ENCODE measurements around the gene COL5A1. TPM values are rescaled to one million over a fixed set of nuclear protein-coding genes. Genes with fewer than 3 reads are reported as not detected.
A peak's percentile ranks its signal among the peaks of the same experiment; 100 is the strongest.

Gene COL5A1
- total RNA-seq, 1 donor from 2014 or later, result 1,552 TPM

DNA sequence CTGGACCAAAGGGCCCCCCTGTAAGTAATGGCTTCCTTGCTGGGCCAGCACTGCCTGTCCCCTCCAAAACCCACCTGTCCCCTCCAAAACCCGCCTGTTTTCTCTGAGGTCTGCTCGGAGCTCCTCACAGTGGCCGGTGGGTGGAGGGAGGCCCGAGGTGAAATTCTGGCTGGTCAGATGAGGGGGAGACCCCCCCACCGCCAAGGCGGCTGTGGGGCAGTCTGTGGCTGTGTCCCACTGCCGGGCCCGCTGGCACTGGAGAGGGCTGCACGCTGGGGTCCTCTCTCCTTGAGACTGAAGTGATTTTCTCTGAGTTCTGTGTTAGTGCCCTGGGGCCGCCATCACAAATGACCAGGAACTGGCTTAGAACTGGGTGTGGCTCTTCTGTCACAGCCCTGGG lies 155.3 kb downstream of the COL5A1 start:
- Mint-ChIP-seq H3K9me3 (ENCODE audit: unreplicated experiment) (no peaks in the 10 kb centered on the region), H3K27me3 (ENCODE audit: unreplicated experiment) (no peaks in the 10 kb centered on the region), H3K36me3 (ENCODE audit: unreplicated experiment) (peaks cover 49% of the 10 kb centered on the region), H3K27ac (ENCODE audit: unreplicated experiment) (no peak overlapping the region), H3K4me1 (ENCODE audit: unreplicated experiment) (peaks cover 41% of the 10 kb centered on the region), H3K4me3 (ENCODE audit: unreplicated experiment) (no peak overlapping the region)
- TF ChIP-seq, protein P1, sequence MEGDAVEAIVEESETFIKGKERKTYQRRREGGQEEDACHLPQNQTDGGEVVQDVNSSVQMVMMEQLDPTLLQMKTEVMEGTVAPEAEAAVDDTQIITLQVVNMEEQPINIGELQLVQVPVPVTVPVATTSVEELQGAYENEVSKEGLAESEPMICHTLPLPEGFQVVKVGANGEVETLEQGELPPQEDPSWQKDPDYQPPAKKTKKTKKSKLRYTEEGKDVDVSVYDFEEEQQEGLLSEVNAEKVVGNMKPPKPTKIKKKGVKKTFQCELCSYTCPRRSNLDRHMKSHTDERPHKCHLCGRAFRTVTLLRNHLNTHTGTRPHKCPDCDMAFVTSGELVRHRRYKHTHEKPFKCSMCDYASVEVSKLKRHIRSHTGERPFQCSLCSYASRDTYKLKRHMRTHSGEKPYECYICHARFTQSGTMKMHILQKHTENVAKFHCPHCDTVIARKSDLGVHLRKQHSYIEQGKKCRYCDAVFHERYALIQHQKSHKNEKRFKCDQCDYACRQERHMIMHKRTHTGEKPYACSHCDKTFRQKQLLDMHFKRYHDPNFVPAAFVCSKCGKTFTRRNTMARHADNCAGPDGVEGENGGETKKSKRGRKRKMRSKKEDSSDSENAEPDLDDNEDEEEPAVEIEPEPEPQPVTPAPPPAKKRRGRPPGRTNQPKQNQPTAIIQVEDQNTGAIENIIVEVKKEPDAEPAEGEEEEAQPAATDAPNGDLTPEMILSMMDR (IDR thresholded peaks at IDR 0.05), result no peak
- no peak for DNase-seq (ENCODE audit: extremely low spot score, unreplicated experiment)

DNA sequence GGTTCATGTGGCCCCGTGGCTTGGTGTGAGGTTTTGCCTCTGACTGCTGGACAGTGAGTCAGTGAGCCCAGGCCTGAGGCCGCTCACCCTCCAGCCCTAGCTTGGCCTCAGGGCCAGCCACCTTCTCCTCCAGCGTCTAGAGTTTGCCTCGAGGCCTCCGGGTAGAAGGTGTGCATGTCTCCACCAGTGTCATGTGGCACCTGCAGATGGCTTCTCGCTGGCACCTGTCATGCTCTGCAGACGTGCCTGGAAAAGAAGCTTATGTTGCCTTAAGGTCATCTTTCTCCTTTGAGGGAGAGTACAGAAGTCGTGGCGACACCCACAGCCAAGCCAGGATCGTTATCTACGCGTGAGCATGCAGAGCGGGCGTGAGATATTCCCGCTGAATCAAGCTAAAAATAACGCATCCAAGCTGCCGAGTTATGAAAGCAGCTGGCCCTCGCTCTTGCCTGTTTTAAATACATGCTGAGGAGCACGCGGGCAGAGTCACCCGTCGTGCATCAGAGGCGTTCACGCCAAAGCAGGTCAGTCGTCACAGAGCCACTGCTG lies 159.3 kb downstream of the COL5A1 start:
- Mint-ChIP-seq H3K27ac (ENCODE audit: unreplicated experiment) (no peak overlapping the region), H3K36me3 (ENCODE audit: unreplicated experiment) (peaks cover 50% of the 10 kb centered on the region), H3K4me1 (ENCODE audit: unreplicated experiment) (peaks cover 10% of the 10 kb centered on the region), H3K4me3 (ENCODE audit: unreplicated experiment) (no peak overlapping the region), H3K9me3 (ENCODE audit: unreplicated experiment) (no peaks in the 10 kb centered on the region), H3K27me3 (ENCODE audit: unreplicated experiment) (no peaks in the 10 kb centered on the region)
- no peak for DNase-seq (ENCODE audit: extremely low spot score, unreplicated experiment)
- TF ChIP-seq, protein P1 (IDR thresholded peaks at IDR 0.05), result no peak

DNA sequence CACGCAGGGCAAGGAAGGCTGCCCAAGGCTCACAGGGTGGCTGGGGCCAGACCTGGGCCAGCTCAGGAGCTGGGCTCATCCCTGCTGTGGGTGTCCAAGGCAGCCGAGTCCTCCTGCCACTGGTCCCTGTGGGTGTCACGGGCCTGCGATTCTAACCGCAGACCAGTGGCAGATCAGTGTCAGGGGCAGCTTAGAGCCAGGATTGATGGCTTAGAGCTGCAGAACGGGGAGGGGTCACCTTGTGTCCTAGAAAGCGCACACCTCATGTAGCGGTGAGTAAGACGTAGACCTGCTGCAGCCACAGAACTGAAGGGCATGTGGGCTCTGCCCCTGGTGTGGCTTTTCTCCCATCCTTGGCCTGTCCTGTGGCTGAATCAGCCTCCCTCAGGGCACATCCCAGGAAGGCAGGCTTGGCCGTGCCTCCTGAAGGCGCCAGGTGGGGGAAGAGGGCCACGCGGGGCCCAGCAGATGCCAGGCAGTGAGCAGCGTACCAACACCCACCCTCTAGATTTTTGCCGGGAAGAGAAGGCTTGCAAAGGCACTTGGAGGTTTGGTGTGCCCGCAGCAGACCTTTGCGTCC lies 160.7 kb downstream of the COL5A1 start:
- peaks cover 43% of the 10 kb centered on the region for H3K36me3 Mint-ChIP-seq (ENCODE audit: unreplicated experiment)
- no peaks in the 10 kb centered on the region for H3K9me3 Mint-ChIP-seq (ENCODE audit: unreplicated experiment)
- no peaks in the 10 kb centered on the region for H3K27me3 Mint-ChIP-seq (ENCODE audit: unreplicated experiment)
- H3K4me3 Mint-ChIP-seq (ENCODE audit: unreplicated experiment), result no peak overlapping the region
- H3K27ac Mint-ChIP-seq (ENCODE audit: unreplicated experiment), result no peak overlapping the region
- DNase-seq (ENCODE audit: extremely low spot score, unreplicated experiment), result no peak
- peaks cover 9% of the 10 kb centered on the region for H3K4me1 Mint-ChIP-seq (ENCODE audit: unreplicated experiment)
- TF ChIP-seq, protein P1 (IDR thresholded peaks at IDR 0.05), result no peak

DNA sequence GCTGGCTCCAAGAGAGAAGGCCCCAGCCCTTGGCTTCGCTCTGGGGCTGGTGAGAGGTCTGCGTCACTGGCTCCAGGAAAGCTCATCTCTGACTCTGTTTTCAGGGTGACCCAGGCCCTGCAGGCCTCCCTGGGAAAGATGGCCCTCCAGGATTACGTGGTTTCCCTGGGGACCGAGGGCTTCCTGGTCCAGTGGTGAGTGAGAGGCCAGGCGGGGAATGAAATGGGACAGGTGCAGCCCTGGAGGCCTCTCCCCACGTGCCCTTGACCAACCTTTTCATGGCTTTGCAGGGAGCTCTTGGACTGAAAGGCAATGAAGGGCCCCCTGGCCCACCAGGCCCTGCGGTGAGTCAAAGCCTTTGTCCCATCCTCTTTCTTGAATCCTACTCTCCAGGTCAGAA lies 163.3 kb downstream of the COL5A1 start:
- peaks cover 48% of the 10 kb centered on the region for H3K36me3 Mint-ChIP-seq (ENCODE audit: unreplicated experiment)
- DNase-seq (ENCODE audit: extremely low spot score, unreplicated experiment), result no peak
- no peak overlapping the region for H3K27ac Mint-ChIP-seq (ENCODE audit: unreplicated experiment)
- peaks cover 18% of the 10 kb centered on the region for H3K4me1 Mint-ChIP-seq (ENCODE audit: unreplicated experiment)
- H3K27me3 Mint-ChIP-seq (ENCODE audit: unreplicated experiment), result no peaks in the 10 kb centered on the region
- H3K4me3 Mint-ChIP-seq (ENCODE audit: unreplicated experiment), result no peak overlapping the region
- TF ChIP-seq, protein P1 (IDR thresholded peaks at IDR 0.05), result no peak
- no peaks in the 10 kb centered on the region for H3K9me3 Mint-ChIP-seq (ENCODE audit: unreplicated experiment)

DNA sequence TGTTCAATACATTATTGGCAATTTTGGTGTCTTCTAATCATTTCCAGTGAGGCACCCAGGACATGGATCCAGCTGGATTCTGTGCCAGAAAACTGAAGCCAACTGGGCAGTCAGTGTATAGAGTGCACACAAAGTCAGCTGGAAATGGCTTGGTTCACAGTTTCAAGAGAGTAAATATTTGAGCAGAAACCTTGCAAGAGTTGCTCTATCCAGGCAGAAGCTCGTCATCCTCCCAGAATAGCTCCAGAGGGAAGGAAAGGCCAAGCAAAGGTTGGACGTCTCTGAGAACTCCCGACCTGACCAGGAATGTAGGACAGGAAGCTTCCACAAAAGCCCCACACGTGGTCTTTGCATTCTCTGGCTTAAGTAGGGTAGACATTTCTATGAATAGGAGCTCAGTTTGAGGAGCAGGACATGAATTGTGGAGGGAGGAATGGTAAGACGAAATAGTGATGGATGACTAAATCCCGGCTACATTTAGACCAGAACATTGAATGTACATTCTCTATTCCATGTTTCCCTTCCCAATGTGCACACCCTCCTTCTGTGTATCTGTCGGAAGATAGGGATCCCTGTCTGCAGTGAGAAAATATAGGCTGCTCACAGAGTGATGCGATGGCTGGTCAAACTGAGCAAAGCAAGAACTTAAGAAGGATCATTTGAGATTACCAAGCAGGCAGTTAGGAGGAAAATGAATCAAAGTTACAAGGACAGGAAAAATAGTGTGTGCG lies 166.3 kb downstream of the COL5A1 start:
- Mint-ChIP-seq H3K4me3 (ENCODE audit: unreplicated experiment) (no peak overlapping the region), H3K36me3 (ENCODE audit: unreplicated experiment) (peaks cover 49% of the 10 kb centered on the region), H3K9me3 (ENCODE audit: unreplicated experiment) (no peaks in the 10 kb centered on the region), H3K4me1 (ENCODE audit: unreplicated experiment) (peaks cover 44% of the 10 kb centered on the region), H3K27ac (ENCODE audit: unreplicated experiment) (peak overlapping the region; percentile 77), H3K27me3 (ENCODE audit: unreplicated experiment) (no peaks in the 10 kb centered on the region)
- TF ChIP-seq, protein P1 (IDR thresholded peaks at IDR 0.05), result no peak
- DNase-seq (ENCODE audit: extremely low spot score, unreplicated experiment), result no peak

Measured in osteocyte (in vitro differentiated cells).